Fibroblast of villous mesenchyme (primary cell): ENCODE results near the gene FGD6. TPM values are rescaled to one million over a fixed set of nuclear protein-coding genes. Genes with fewer than 3 reads are reported as not detected.

ENCODE experiments used
- DNase-seq: peaks from one replicate; pipeline ENCODE4 v3.0.0-alpha.2; 2010; ENCODE audit warnings: low read depth
- H3K4me3 ChIP-seq: 2 replicates; pipeline ENCODE4 v1.5.1; 2011; ENCODE audit warnings: low read depth, mild to moderate bottlenecking, low read length
- CTCF ChIP-seq: IDR thresholded peaks from 2 replicates; pipeline ENCODE4 v1.5.1; 2012; ENCODE audit warnings: low read depth, mild to moderate bottlenecking, low read length; ENCODE audit not compliant: insufficient read depth
- total RNA-seq: library from RNA; depleted of rRNA; stranded (reverse); fragments of >200 nt; gene quantifications from 2 replicates; pipeline ENCODE4 v1.2.3, GENCODE V29; 2012

FGD6 gene
- total RNA-seq, 1 donor, result 18.1 TPM

DNA sequence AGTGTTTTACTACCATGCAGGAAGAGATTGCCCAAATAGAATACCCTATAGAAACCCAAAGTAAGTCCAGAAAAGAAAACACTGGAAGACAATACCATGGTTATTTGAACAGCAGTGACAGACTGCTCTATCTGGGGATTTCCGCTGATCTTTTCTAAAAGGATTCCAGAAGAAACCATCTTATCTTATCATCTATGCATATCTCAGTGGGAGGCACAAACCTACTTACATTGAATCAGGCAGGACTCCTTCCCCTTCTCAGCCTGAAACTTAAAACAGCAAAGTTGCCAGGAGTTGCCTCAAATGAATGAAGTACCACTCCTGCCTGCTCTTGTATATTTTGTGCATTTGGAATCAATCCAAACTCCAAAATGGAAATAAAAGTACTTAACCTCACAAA, 87.2 kb downstream of the FGD6 start:
- no peak for TF ChIP-seq CTCF
- peak; percentile 14 for DNase-seq
- H3K4me3 ChIP-seq, result no peak overlapping the region

GRCh38 chr12:95129115-95129514, 88.2 kb downstream of the FGD6 start:
- no peak for DNase-seq
- TF ChIP-seq CTCF, result no peak
- no peak overlapping the region for H3K4me3 ChIP-seq

GRCh38 chr12:95126736-95127135, 90.5 kb downstream of the FGD6 start:
- H3K4me3 ChIP-seq, result no peak overlapping the region
- DNase-seq, result no peak
- TF ChIP-seq CTCF, result no peak

GRCh38 chr12:95126076-95126475, 91.2 kb downstream of the FGD6 start:
- no peak for DNase-seq
- TF ChIP-seq CTCF, result no peak
- no peak overlapping the region for H3K4me3 ChIP-seq

- DNase-seq, result no peak
- H3K4me3 ChIP-seq, result no peak overlapping the region
- TF ChIP-seq CTCF, result no peak
Measured at GRCh38 chr12:95124106-95124505, 93.2 kb downstream of the FGD6 start.

DNA sequence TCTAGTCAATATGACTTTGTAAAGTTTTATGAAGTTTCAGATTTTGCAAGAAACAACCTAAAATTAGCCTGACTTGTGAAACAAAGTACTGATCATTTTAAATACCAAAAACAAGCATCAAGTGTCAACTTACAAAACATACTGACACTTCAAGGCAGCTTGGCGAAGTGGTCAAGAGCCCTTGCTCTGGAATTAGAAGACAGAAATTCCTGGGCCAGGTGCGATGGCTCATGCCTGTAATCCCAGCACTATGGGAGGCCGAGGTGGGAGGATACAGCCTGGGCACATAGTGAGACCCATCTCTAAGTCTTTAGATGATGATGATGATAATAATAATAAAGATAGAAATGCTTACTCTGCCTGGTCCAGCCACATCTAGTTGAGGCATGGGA, 98.5 kb downstream of the FGD6 start:
- DNase-seq, result no peak
- no peak overlapping the region for H3K4me3 ChIP-seq
- no peak for TF ChIP-seq CTCF

DNA sequence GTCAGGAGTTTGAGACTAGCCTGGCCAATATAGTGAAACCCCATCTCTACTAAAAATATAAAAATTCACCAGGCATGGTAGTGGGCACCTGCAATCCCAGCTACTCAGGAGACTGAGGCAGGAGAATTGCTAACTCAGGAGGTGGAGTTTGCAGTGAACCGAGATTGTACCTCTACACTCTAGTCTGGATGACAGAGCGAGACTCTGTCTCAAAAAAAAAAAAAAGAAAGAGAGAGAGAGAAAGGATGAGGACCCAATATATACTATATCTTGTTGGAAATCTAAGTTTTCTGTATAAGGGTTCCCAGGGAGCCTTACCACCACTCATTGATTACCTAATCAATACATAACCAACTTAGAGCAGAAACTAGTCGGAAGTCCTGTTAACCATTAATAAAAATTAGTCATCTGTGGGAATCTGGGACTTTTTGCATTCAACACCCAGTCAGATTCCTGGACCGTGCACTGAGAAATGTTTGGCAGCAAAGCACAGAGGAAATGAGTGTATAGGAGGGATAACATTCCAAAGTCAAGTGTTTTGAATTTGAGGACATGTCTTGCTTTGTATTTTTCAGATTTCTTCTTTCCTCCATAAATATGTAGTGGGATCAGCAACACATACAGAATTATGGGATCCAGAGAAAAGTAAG, 99.0 kb downstream of the FGD6 start:
- no peak for TF ChIP-seq CTCF
- peak; percentile 62 for DNase-seq
- no peak overlapping the region for H3K4me3 ChIP-seq
